ENCODE results near the gene TRAK1. TPM values are rescaled to one million over a fixed set of nuclear protein-coding genes. Genes with fewer than 3 reads are reported as not detected.

Gene TRAK1
- total and polyA plus RNA-seq, 7 donors, result 17.6 to 42.7 (median 31.8) TPM

GRCh38 chr3:42213417-42213816 is 122.3 kb downstream of the TRAK1 start:
- 57 to 59% methylated on average over 6 of the region's 6 CpGs for WGBS, 2 donors
- H3K4me1 ChIP-seq, result peaks cover 0 to 11% (median 7%) of the 10 kb centered on the region in 4 donors
- intact Hi-C loops (cut with DNase I), result no loop called here
- no peak for DNase-seq
- H3K4me3 ChIP-seq, result no peak overlapping the region
- no peaks in the 10 kb centered on the region for H3K9me3 ChIP-seq
- H3K36me3 ChIP-seq, result peaks cover 0 to 61% (median 9%) of the 10 kb centered on the region in 4 donors
- TF ChIP-seq EP300 (IDR thresholded peaks at IDR 0.05) (no peak), POLR2AphosphoS5 (IDR thresholded peaks at IDR 0.05) (no peak), POLR2A (IDR thresholded peaks at IDR 0.05) (no peak), CTCF (IDR thresholded peaks at IDR 0.05) (no peak)
- no peak overlapping the region for H3K27ac ChIP-seq
- no peaks in the 10 kb centered on the region for H3K27me3 ChIP-seq

GRCh38 chr3:42214064-42214463 is 122.9 kb downstream of the TRAK1 start:
- no peaks in the 10 kb centered on the region for H3K9me3 ChIP-seq
- H3K27me3 ChIP-seq, result no peaks in the 10 kb centered on the region
- peaks cover 0 to 61% (median 7%) of the 10 kb centered on the region in 4 donors for H3K36me3 ChIP-seq
- DNase-seq, result no peak
- H3K4me3 ChIP-seq, result no peak overlapping the region
- 74 to 83% methylated on average over 2 of the region's 2 CpGs for WGBS, 2 donors
- TF ChIP-seq POLR2A (IDR thresholded peaks at IDR 0.05), result no peak
- TF ChIP-seq EP300 (IDR thresholded peaks at IDR 0.05), result no peak
- no peak for TF ChIP-seq POLR2AphosphoS5 (IDR thresholded peaks at IDR 0.05)
- TF ChIP-seq CTCF (IDR thresholded peaks at IDR 0.05), result no peak
- no peak overlapping the region for H3K27ac ChIP-seq
- intact Hi-C loops (cut with DNase I), result no loop called here
- peaks cover 0 to 11% (median 7%) of the 10 kb centered on the region in 4 donors for H3K4me1 ChIP-seq

DNA sequence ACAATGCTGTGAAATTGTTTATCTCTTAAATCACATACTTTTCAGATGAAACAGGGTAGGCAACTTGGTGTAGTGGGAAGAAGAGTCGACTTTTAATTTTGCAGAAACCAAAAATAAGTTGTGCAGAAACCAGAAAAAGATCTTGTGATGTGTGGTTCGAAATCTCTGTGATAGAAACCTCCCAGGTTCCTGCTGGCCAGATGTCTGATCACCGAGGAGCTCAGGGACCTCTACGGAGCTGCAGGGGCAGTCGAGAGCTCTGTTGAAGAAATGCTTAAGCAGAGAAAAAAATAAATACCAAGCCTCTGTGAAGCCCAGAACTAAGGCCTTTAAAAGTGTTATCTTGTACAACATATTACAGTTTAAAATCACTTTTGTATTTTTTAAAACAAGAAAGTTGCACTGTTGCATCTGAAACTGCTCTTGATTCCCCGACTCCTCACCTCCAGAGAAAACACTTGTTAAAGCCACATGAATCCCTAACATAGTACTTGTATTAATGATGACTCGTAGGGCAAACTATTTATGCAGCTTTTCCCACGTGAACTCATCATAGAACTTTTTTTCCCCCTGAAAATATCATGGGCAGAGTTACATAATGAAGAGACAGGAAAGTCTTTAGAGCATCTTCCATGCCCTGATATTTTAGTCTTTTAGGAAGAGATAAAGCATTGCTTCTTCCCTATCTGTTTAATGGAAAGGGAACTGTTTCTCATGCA is 123.6 kb downstream of the TRAK1 start:
- Histone ChIP-seq H3K4me1 (peaks cover 0 to 11% (median 7%) of the 10 kb centered on the region in 4 donors), H3K9me3 (no peaks in the 10 kb centered on the region), H3K27me3 (no peaks in the 10 kb centered on the region), H3K27ac (no peak overlapping the region), H3K4me3 (no peak overlapping the region), H3K36me3 (peaks cover 0 to 60% (median 8%) of the 10 kb centered on the region in 4 donors)
- TF ChIP-seq POLR2A (IDR thresholded peaks at IDR 0.05), result no peak
- no peak for TF ChIP-seq EP300 (IDR thresholded peaks at IDR 0.05)
- no peak for TF ChIP-seq CTCF (IDR thresholded peaks at IDR 0.05)
- no peak for TF ChIP-seq POLR2AphosphoS5 (IDR thresholded peaks at IDR 0.05)
- no peak for DNase-seq
- intact Hi-C loops (cut with DNase I), result no loop called here
- WGBS, 2 donors, result 60 to 86% methylated on average over 8 of the region's 8 CpGs

DNA sequence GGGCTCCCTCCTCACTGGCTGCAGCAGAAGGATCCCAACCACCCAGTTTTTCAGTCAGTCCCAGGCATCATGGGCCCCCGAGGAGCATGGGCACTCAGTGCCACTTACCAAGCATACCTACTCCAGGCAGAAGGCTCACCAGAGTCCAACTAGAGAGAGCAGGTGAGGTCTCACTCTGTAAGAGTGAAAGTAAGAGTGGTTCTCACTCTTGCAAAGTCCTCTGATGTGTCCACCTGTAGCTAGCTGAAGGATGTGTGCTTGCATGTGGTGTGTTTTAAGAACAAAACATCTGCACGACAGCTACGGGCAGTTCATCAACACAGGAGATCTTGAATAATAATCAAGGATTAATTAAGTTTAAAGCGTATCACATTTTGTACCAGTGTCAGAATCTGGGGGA is 125.1 kb downstream of the TRAK1 start:
- no peak overlapping the region for H3K27ac ChIP-seq
- no peaks in the 10 kb centered on the region for H3K27me3 ChIP-seq
- no peak overlapping the region for H3K4me3 ChIP-seq
- H3K4me1 ChIP-seq, result peaks cover 0 to 11% (median 7%) of the 10 kb centered on the region in 4 donors
- H3K9me3 ChIP-seq, result no peaks in the 10 kb centered on the region
- peaks cover 0 to 59% (median 12%) of the 10 kb centered on the region in 4 donors for H3K36me3 ChIP-seq
- no peak for TF ChIP-seq CTCF (IDR thresholded peaks at IDR 0.05)
- TF ChIP-seq POLR2A (IDR thresholded peaks at IDR 0.05), result no peak
- TF ChIP-seq POLR2AphosphoS5 (IDR thresholded peaks at IDR 0.05), result no peak
- no peak for TF ChIP-seq EP300 (IDR thresholded peaks at IDR 0.05)
- no peak for DNase-seq
- 74 to 90% methylated on average over 4 of the region's 4 CpGs for WGBS, 2 donors
- intact Hi-C loops (cut with DNase I), result no loop called here
